Ectodermal cell (in vitro differentiated cells): ENCODE data around the gene STK32C.

ENCODE experiments used
- H3K27ac ChIP-seq: 2 replicates; pipeline ENCODE4 v1.7.0; 2013; ENCODE audit warnings: mild to moderate bottlenecking, low read depth, low read length; ENCODE audit not compliant: insufficient read depth, poor library complexity, severe bottlenecking
- H3K27me3 ChIP-seq: 2 replicates; pipeline ENCODE4 v1.7.0; 2013; ENCODE audit warnings: mild to moderate bottlenecking, low read length; ENCODE audit not compliant: insufficient read depth, control insufficient read depth, poor library complexity, severe bottlenecking
- H3K36me3 ChIP-seq: one replicate; pipeline ENCODE4 v1.7.0; 2013; ENCODE audit warnings: low read length; ENCODE audit not compliant: control insufficient read depth, insufficient read depth
- H3K4me1 ChIP-seq: one replicate; pipeline ENCODE4 v1.7.0; 2013; ENCODE audit warnings: low read length; ENCODE audit not compliant: control insufficient read depth, insufficient read depth
- H3K4me3 ChIP-seq: 2 replicates; pipeline ENCODE4 v1.7.0; 2013; ENCODE audit warnings: low read depth, low read length, control low read depth; ENCODE audit not compliant: insufficient read depth
- H3K9me3 ChIP-seq: 2 replicates; pipeline ENCODE4 v1.7.0; 2013; ENCODE audit warnings: mild to moderate bottlenecking, low read length, moderate library complexity; ENCODE audit not compliant: control insufficient read depth
- WGBS, 2 experiments: methylation state at CpG; one replicate each; pipeline ENCODE4 v1.1.7; 2013; ENCODE audit warnings: missing lambda C conversion rate in 2 of 2; 5-methylcytosine and 5-hydroxymethylcytosine counted together

The STK32C gene

GRCh38 chr10:132212816-132213215, 94.9 kb downstream of the STK32C start:
- H3K27ac ChIP-seq: no peak overlapping the region

GRCh38 chr10:132211246-132211645, 96.5 kb downstream of the STK32C start:
- no peaks in the 10 kb centered on the region for H3K4me1 ChIP-seq
- no peaks in the 10 kb centered on the region for H3K27me3 ChIP-seq
- no peaks in the 10 kb centered on the region for H3K9me3 ChIP-seq
- H3K4me3 ChIP-seq: no peak overlapping the region
- H3K36me3 ChIP-seq: no peaks in the 10 kb centered on the region
- 95 to 96% methylated on average over 14 of the region's 14 CpGs for WGBS, 2 experiments
- no peak overlapping the region for H3K27ac ChIP-seq

More at GRCh38 chr10:132212816-132213215, 94.9 kb downstream of the STK32C start:
- H3K4me3 ChIP-seq: no peak overlapping the region
- H3K27me3 ChIP-seq: no peaks in the 10 kb centered on the region
- H3K9me3 ChIP-seq: no peaks in the 10 kb centered on the region
- no peaks in the 10 kb centered on the region for H3K4me1 ChIP-seq
- H3K36me3 ChIP-seq: no peaks in the 10 kb centered on the region
- 92 to 94% methylated on average over 9 of the region's 9 CpGs for WGBS, 2 experiments

GRCh38 chr10:132210766-132211165, 97.0 kb downstream of the STK32C start:
- no peaks in the 10 kb centered on the region for H3K4me1 ChIP-seq
- H3K4me3 ChIP-seq: no peak overlapping the region
- H3K27ac ChIP-seq: no peak overlapping the region
- WGBS, 2 experiments: 94 to 95% methylated on average over 14 of the region's 14 CpGs
- no peaks in the 10 kb centered on the region for H3K36me3 ChIP-seq
- H3K9me3 ChIP-seq: no peaks in the 10 kb centered on the region
- H3K27me3 ChIP-seq: no peaks in the 10 kb centered on the region

GRCh38 chr10:132209978-132210530, 97.7 kb downstream of the STK32C start:
- no peak overlapping the region for H3K4me3 ChIP-seq
- WGBS, 2 experiments: 95% methylated on average over 23 of the region's 23 CpGs
- H3K36me3 ChIP-seq: no peaks in the 10 kb centered on the region
- H3K4me1 ChIP-seq: no peaks in the 10 kb centered on the region
- H3K27me3 ChIP-seq: no peaks in the 10 kb centered on the region
- H3K27ac ChIP-seq: no peak overlapping the region
- no peaks in the 10 kb centered on the region for H3K9me3 ChIP-seq

GRCh38 chr10:132209130-132209529, 98.6 kb downstream of the STK32C start:
- no peaks in the 10 kb centered on the region for H3K4me1 ChIP-seq
- H3K9me3 ChIP-seq: no peaks in the 10 kb centered on the region
- H3K4me3 ChIP-seq: no peak overlapping the region
- no peaks in the 10 kb centered on the region for H3K27me3 ChIP-seq
- no peak overlapping the region for H3K27ac ChIP-seq
- 92% methylated on average over 14 of the region's 14 CpGs for WGBS, 2 experiments
- H3K36me3 ChIP-seq: no peaks in the 10 kb centered on the region

- 88 to 90% methylated on average over 17 of the region's 17 CpGs for WGBS, 2 experiments
- no peaks in the 10 kb centered on the region for H3K36me3 ChIP-seq
Observed at GRCh38 chr10:132208462-132209050, 99.2 kb downstream of the STK32C start.

GRCh38 chr10:132207536-132208461, 100.0 kb downstream of the STK32C start:
- H3K4me3 ChIP-seq: no peak overlapping the region
- H3K27me3 ChIP-seq: no peaks in the 10 kb centered on the region
- 91% methylated on average over 48 of the region's 48 CpGs for WGBS, 2 experiments

More at GRCh38 chr10:132208462-132209050, 99.2 kb downstream of the STK32C start:
- H3K9me3 ChIP-seq: no peaks in the 10 kb centered on the region
- no peak overlapping the region for H3K4me3 ChIP-seq
- no peak overlapping the region for H3K27ac ChIP-seq
- H3K27me3 ChIP-seq: no peaks in the 10 kb centered on the region
- H3K4me1 ChIP-seq: no peaks in the 10 kb centered on the region

GRCh38 chr10:132206806-132207535, 100.8 kb downstream of the STK32C start:
- H3K36me3 ChIP-seq: no peaks in the 10 kb centered on the region

More at GRCh38 chr10:132207536-132208461, 100.0 kb downstream of the STK32C start:
- no peaks in the 10 kb centered on the region for H3K36me3 ChIP-seq
- no peaks in the 10 kb centered on the region for H3K9me3 ChIP-seq
- no peaks in the 10 kb centered on the region for H3K4me1 ChIP-seq
- H3K27ac ChIP-seq: no peak overlapping the region

GRCh38 chr10:132206377-132206745, 101.4 kb downstream of the STK32C start:
- H3K27me3 ChIP-seq: no peaks in the 10 kb centered on the region
- H3K36me3 ChIP-seq: no peaks in the 10 kb centered on the region
- no peak overlapping the region for H3K4me3 ChIP-seq
- no peaks in the 10 kb centered on the region for H3K9me3 ChIP-seq
- 95 to 96% methylated on average over 11 of the region's 11 CpGs for WGBS, 2 experiments
- H3K4me1 ChIP-seq: no peaks in the 10 kb centered on the region
- no peak overlapping the region for H3K27ac ChIP-seq

More at GRCh38 chr10:132206806-132207535, 100.8 kb downstream of the STK32C start:
- no peak overlapping the region for H3K4me3 ChIP-seq
- no peaks in the 10 kb centered on the region for H3K27me3 ChIP-seq
- 94 to 95% methylated on average over 29 of the region's 29 CpGs for WGBS, 2 experiments
- H3K9me3 ChIP-seq: no peaks in the 10 kb centered on the region
- no peak overlapping the region for H3K27ac ChIP-seq
- no peaks in the 10 kb centered on the region for H3K4me1 ChIP-seq
